B cell (primary cell): Measurements from ENCODE around the gene ZNF618. TPM values are rescaled to one million over a fixed set of nuclear protein-coding genes. Genes with fewer than 3 reads are reported as not detected.

Experiments used
- ATAC-seq: fragments of 200-7000 bp; cut with Tn5 transposase; one replicate; pipeline ENCODE4 v1.10.0; 2021; ENCODE audit warnings: low read depth, mild to moderate bottlenecking, moderate number of reproducible peaks, moderate library complexity
- CTCF ChIA-PET: fragments of 350-600 bp; sonication (Branson Sonifier 250); formaldehyde crosslinking; loops from one replicate; lab custom pipeline; 2021; ENCODE audit warnings: antibody characterized with exemption, inconsistent platforms; lab: Charles Lee
- POLR2A ChIA-PET: fragments of 350-600 bp; sonication (Branson Sonifier 250); formaldehyde crosslinking; loops from one replicate; lab custom pipeline; 2021; ENCODE audit warnings: antibody characterized with exemption; lab: Charles Lee
- DNase-seq: peaks from one replicate; pipeline ENCODE4 v3.0.0; 2013
- H2AFZ ChIP-seq: 2 replicates; pipeline ENCODE4 v1.6.1; 2012; ENCODE audit warnings: mild to moderate bottlenecking, low read depth, low read length; ENCODE audit not compliant: insufficient read depth, poor library complexity, severe bottlenecking
- H3K27ac ChIP-seq, 2 donors: 1 replicate in 1 of 2; 2 replicates in 1 of 2; pipeline ENCODE4 v1.5.1; 2012 to 2013; ENCODE audit warnings: low read length in 2 of 2, mild to moderate bottlenecking in 2 of 2, moderate library complexity in 1 of 2
- H3K27me3 ChIP-seq, 4 experiments: fragments of 200-600 bp in 1 of 4; sonication (generic) in 1 of 4; replicated peaks in 1 of 4; 1 replicate in 2 of 4; 2 replicates in 2 of 4; pipeline versions ENCODE4 v1.6.1 to v1.7.0; 2013 to 2016; ENCODE audit warnings: low read length in 3 of 4, mild to moderate bottlenecking in 2 of 4, mixed read lengths in 1 of 4, moderate library complexity in 1 of 4; ENCODE audit not compliant: insufficient read depth in 4 of 4, control insufficient read depth in 3 of 4; ENCODE audit errors: control extremely low read depth in 1 of 4
- H3K36me3 ChIP-seq, 2 experiments: replicated peaks in 1 of 2; 1 replicate in 1 of 2; 2 replicates in 1 of 2; pipeline versions ENCODE4 v1.6.1 to v1.7.1; 2013; ENCODE audit warnings: low read length in 1 of 2; ENCODE audit not compliant: insufficient read depth in 2 of 2, control insufficient read depth in 1 of 2; ENCODE audit errors: control extremely low read depth in 1 of 2, extremely low read depth in 1 of 2
- H3K4me1 ChIP-seq, 2 donors: fragments of 200-600 bp in 1 of 2; sonication (generic) in 1 of 2; 1 replicate in 1 of 2; 2 replicates in 1 of 2; pipeline versions ENCODE4 v1.5.1 to v1.6.1; 2013 to 2017; ENCODE audit warnings: low read length in 2 of 2; ENCODE audit not compliant: control insufficient read depth in 2 of 2, insufficient read depth in 2 of 2
- H3K4me2 ChIP-seq: replicated peaks from 2 replicates; pipeline ENCODE3; 2012; ENCODE audit warnings: mild to moderate bottlenecking, low read depth, low read length; ENCODE audit not compliant: poor library complexity, severe bottlenecking
- H3K4me3 ChIP-seq, 5 experiments: fragments of 200-600 bp in 1 of 5; sonication (generic) in 1 of 5; 1 replicate in 3 of 5; 2 replicates in 2 of 5; pipeline versions ENCODE4 v1.5.1 to v1.7.0; 2011 to 2016; ENCODE audit warnings: low read length in 4 of 5, mild to moderate bottlenecking in 4 of 5, low read depth in 2 of 5, control low read depth in 1 of 5, moderate library complexity in 1 of 5; ENCODE audit not compliant: insufficient read depth in 1 of 5; ENCODE audit errors: control extremely low read depth in 1 of 5, extremely low read depth in 1 of 5
- H3K79me2 ChIP-seq: fragments of 200-600 bp; sonication (generic); one replicate; pipeline ENCODE4 v1.6.0; 2016; ENCODE audit warnings: low read length; ENCODE audit not compliant: control insufficient read depth, insufficient read depth
- H3K9ac ChIP-seq: fragments of 200-600 bp; sonication (generic); 2 replicates; pipeline ENCODE4 v1.6.1; 2017; ENCODE audit warnings: mild to moderate bottlenecking, low read length, moderate library complexity
- H3K9me3 ChIP-seq, 3 donors: one replicate each; pipeline versions ENCODE4 v1.6.1 to v1.7.1; 2013; ENCODE audit warnings: low read length in 2 of 3; ENCODE audit not compliant: control insufficient read depth in 2 of 3, insufficient read depth in 1 of 3; ENCODE audit errors: control extremely low read depth in 1 of 3
- H4K20me1 ChIP-seq: 2 replicates; pipeline ENCODE4 v1.6.0; 2012; ENCODE audit warnings: mild to moderate bottlenecking, low read length; ENCODE audit not compliant: insufficient read depth, control insufficient read depth, poor library complexity, severe bottlenecking
- H3K27ac Mint-ChIP-seq: one replicate; pipeline ENCODE4 v1.8.0; 2021; ENCODE audit warnings: mixed read lengths
- H3K27me3 Mint-ChIP-seq: one replicate; pipeline ENCODE4 v1.8.0; 2021; ENCODE audit warnings: mixed read lengths
- H3K4me1 Mint-ChIP-seq: one replicate; pipeline ENCODE4 v1.8.0; 2021; ENCODE audit warnings: mixed read lengths
- H3K4me3 Mint-ChIP-seq: one replicate; pipeline ENCODE4 v1.8.0; 2021; ENCODE audit warnings: mixed read lengths
- H3K9me3 Mint-ChIP-seq: one replicate; pipeline ENCODE4 v1.8.0; 2022; ENCODE audit warnings: mixed read lengths; ENCODE audit not compliant: insufficient read depth
- EZH2 ChIP-seq: IDR thresholded peaks from 2 replicates; pipeline ENCODE4 v1.6.1; 2012; ENCODE audit warnings: borderline replicate concordance, low read depth, mild to moderate bottlenecking, moderate library complexity, low read length; ENCODE audit not compliant: insufficient read depth, poor library complexity, severe bottlenecking
- WGBS: methylation state at CpG from one replicate; pipeline ENCODE4 v1.1.5; 2013; ENCODE audit warnings: missing lambda C conversion rate; ENCODE audit not compliant: insufficient coverage; 5-methylcytosine and 5-hydroxymethylcytosine counted together
- intact Hi-C: fragments of 100-400 bp; cut with micrococcal nuclease; formaldehyde crosslinking; loops from one replicate; pipeline ENCODE4 v1.10.0; 2022
- polyA plus RNA-seq: library from polyadenylated mRNA; depleted of rRNA; stranded (reverse); fragments of >200 nt; gene quantifications from 2 replicates; pipeline ENCODE4 v1.2.3, GENCODE V29; 2012
- total RNA-seq, 2 donors: library from RNA; stranded (reverse); fragments of 120-200 nt in 1 of 2; gene quantifications; 1 replicate in 1 of 2; 2 replicates in 1 of 2; pipeline versions ENCODE4 v1.2.3 to v1.2.4, GENCODE V29; 2013 to 2022
- TF ChIP-seq, protein P1 (sequence below): fragments of 200-600 bp; IDR thresholded peaks from one replicate; pipeline ENCODE4 v1.8.0; 2022; ENCODE audit warnings: antibody characterized with exemption, mild to moderate bottlenecking

The ZNF618 gene
- total and polyA plus RNA-seq, 2 donors (not counting 1 experiment from before 2014, with no cell fraction given), result 1.4 to 2.5 TPM

DNA sequence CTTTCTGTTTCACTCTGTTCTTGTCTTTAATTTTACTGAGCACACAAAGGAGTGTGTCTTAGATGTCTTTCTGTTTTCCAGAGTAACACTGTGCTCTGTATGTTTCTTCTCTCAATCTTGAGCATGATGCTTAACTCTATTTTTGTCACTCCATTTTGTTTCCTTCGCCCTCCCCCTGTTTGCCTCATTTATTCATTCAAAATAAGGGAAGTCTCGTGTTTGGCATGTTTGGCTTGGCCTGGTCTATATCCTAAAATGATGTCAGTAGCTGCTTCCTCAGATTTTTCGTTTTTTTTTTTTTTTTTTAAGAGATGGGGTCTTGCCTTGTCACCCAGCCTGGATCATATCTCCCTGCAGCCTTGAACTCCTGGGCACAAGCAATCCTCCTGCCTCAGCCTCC lies 22.0 kb downstream of the ZNF618 start:
- POLR2A ChIA-PET, result no interaction called here
- no peak overlapping the region for H3K4me3 Mint-ChIP-seq
- 50% methylated on average over 1 of the region's 3 CpGs for WGBS

DNA sequence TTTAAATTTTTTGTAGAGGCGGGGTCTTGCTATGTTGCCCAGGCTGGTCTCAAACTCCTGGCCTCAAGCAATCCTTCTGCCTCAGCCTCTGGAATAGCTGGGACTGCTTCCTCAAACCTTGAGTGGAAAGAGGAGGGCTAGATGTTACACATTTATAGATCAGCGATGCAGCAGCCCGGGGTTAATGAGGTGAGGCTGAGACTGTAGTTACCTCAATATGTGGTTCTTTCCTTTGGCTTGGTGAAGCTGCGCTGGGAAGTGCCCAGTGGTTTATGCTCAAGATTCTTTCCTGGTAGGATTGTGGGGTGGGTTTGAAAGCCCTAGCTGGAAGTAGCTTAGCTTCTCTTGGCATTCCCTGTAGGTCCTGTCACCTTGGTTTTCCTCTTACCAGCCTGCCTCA lies 22.5 kb downstream of the ZNF618 start:
- intact Hi-C loops, result no loop called here
- 97% methylated on average over 3 of the region's 4 CpGs for WGBS
- CTCF ChIA-PET, result no interaction called here

More for the DNA sequence above, 22.0 kb downstream of the ZNF618 start:
- TF ChIP-seq EZH2, result no peak
- TF ChIP-seq, protein P1, sequence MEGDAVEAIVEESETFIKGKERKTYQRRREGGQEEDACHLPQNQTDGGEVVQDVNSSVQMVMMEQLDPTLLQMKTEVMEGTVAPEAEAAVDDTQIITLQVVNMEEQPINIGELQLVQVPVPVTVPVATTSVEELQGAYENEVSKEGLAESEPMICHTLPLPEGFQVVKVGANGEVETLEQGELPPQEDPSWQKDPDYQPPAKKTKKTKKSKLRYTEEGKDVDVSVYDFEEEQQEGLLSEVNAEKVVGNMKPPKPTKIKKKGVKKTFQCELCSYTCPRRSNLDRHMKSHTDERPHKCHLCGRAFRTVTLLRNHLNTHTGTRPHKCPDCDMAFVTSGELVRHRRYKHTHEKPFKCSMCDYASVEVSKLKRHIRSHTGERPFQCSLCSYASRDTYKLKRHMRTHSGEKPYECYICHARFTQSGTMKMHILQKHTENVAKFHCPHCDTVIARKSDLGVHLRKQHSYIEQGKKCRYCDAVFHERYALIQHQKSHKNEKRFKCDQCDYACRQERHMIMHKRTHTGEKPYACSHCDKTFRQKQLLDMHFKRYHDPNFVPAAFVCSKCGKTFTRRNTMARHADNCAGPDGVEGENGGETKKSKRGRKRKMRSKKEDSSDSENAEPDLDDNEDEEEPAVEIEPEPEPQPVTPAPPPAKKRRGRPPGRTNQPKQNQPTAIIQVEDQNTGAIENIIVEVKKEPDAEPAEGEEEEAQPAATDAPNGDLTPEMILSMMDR, result no peak
- no peaks in the 10 kb centered on the region for H3K79me2 ChIP-seq
- no peak overlapping the region for H3K4me3 ChIP-seq
- H3K9me3 ChIP-seq, result peaks cover 0 to 9% (median 2%) of the 10 kb centered on the region in 3 donors
- ATAC-seq (no peak), DNase-seq (no peak)
- H3K9me3 Mint-ChIP-seq, result no peaks in the 10 kb centered on the region
- no peak overlapping the region for H3K4me2 ChIP-seq
- H3K27me3 Mint-ChIP-seq, result no peaks in the 10 kb centered on the region
- no peaks in the 10 kb centered on the region for H3K27me3 ChIP-seq
- no peak overlapping the region for H3K27ac ChIP-seq
- H3K4me1 ChIP-seq, result peaks cover 0 to 4% of the 10 kb centered on the region in 2 donors
- no peak overlapping the region for H3K27ac Mint-ChIP-seq
- H3K4me1 Mint-ChIP-seq, result peaks cover 6% of the 10 kb centered on the region
- no peaks in the 10 kb centered on the region for H3K36me3 ChIP-seq
- CTCF ChIA-PET, result no interaction called here
- no peak overlapping the region for H2AFZ ChIP-seq
- H4K20me1 ChIP-seq, result no peaks in the 10 kb centered on the region
- intact Hi-C loops, result no loop called here
- no peak overlapping the region for H3K9ac ChIP-seq

More for the DNA sequence above, 22.5 kb downstream of the ZNF618 start:
- Mint-ChIP-seq H3K27me3 (no peaks in the 10 kb centered on the region), H3K4me3 (no peak overlapping the region), H3K27ac (no peak overlapping the region), H3K9me3 (no peaks in the 10 kb centered on the region), H3K4me1 (peaks cover 6% of the 10 kb centered on the region)
- Histone ChIP-seq H3K79me2 (no peaks in the 10 kb centered on the region), H2AFZ (no peak overlapping the region), H3K27ac (no peak overlapping the region), H3K9me3 (peaks cover 0 to 9% (median 5%) of the 10 kb centered on the region in 3 donors), H3K36me3 (no peaks in the 10 kb centered on the region), H3K9ac (no peak overlapping the region), H3K4me2 (no peak overlapping the region), H4K20me1 (no peaks in the 10 kb centered on the region), H3K4me3 (no peak overlapping the region), H3K27me3 (no peaks in the 10 kb centered on the region), H3K4me1 (peaks cover 0 to 4% of the 10 kb centered on the region in 2 donors)
- POLR2A ChIA-PET, result no interaction called here
- no peak for TF ChIP-seq EZH2
- TF ChIP-seq, protein P1, result no peak
- DNase-seq (no peak), ATAC-seq (no peak)
